Measurements from ENCODE around the gene TMEM116.

The TMEM116 gene

DNA sequence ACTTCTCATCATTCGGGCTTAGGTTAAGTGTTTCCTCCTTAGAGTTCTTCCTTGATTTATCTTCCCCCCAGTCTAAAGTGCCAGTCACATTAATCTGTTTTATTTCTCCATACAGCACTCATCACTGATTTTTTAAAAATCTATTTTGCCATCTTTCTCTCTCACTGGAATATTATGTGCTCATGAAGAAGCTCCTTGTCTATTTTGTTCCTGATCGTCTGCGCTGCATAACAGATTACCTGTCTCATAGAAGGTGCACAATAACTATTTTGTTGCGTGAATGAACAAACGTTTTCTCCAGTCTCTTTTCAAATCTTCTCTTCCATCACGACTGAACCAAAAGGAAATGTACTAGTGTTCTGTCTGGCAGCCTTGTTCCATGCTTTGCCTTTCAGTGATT is 3.0 kb upstream of the TMEM116 start:
- TF ChIP-seq CTCF (IDR thresholded peaks at IDR 0.05): no peak

- no peak; the same call in 1 of the 2 replicates for TF ChIP-seq CTCF (IDR thresholded peaks at IDR 0.05)
Observed at GRCh38 chr12:112013601-112014402, 837 bp upstream of the TMEM116 start.

DNA sequence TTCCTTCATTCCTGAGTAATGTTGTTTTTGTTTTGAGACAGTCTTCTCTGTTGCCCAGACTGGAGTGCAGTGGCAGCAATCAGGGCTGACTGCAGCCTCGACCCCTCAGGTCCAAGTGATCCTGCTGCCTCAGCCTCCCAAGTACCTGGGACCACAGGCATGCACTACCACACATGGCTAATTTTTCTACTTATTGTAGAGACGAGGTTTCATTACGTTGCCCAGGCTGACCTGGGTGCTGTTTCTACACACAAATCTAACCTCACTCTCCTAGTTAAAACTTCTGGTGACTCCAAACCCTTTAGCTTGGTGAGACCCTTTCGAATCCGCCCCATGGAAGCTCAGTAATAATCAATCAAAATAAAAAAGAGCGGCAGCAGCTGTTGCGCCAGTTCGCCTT is 1.3 kb downstream of the TMEM116 start:
- TF ChIP-seq CTCF (IDR thresholded peaks at IDR 0.05): no peak

DNA sequence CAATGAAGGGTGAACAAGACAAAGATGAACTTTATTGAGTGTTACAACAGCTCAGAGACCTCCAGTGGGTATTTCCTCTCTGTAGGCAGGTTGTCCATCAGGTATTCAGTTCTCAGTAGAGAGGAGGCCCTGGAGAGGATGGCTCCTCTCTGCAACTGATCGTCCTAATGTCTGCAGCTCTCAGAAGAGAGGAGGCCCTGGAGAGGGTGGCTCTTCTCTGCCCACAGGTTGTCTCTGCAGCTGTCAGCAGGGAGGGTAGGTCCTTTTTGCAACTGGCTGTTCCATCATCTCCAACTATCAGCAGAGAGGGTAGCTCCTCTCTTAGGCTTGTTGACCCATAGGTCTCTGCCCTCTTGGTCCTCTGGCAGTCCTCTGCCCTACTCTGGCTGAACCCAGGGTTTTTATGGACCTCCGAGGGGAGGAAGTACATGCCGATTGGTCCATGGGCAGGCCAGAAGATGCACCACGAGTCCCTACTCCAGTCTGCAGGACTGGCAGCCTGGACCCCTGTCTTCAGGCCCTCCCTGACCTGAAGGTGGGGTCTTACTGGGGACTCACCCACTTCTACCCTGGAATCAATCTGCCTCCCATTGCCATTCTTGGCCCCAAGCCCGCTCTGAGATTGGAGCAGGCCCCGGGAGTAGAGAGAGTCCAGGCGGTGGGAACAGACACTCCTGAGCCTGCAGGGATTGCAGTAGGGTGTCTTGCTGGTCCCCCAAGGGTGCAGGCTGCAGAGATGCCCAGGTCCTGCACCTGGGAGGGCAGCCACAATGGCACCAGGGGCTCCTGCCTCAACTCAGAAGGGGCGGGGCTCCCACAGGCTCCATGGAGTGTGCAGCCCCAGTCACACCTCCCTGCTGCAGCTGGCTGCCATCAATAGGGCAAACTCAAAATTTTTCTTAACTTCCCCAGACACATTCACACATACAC is 2.3 kb downstream of the TMEM116 start:
- TF ChIP-seq CTCF (IDR thresholded peaks at IDR 0.05): no peak

DNA sequence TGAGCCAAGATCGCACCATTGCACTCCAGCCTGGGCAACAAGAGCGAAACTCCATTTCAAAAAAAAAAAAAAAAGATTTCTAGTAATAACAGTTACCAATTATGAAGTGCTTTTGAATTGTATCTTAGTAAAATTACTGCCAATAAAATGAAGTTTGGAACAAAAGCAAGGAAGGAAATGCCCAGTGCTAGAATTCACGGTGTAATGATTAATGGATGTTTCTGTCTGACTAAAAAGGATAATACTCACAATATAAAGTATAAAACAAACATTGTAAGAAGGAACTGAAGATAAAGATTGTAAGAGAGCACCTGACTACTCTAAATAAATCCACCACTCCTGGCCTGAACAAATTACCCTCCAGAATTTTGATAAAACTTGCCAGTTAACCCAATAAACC is 4.0 kb downstream of the TMEM116 start:
- TF ChIP-seq CTCF (IDR thresholded peaks at IDR 0.05): no peak

DNA sequence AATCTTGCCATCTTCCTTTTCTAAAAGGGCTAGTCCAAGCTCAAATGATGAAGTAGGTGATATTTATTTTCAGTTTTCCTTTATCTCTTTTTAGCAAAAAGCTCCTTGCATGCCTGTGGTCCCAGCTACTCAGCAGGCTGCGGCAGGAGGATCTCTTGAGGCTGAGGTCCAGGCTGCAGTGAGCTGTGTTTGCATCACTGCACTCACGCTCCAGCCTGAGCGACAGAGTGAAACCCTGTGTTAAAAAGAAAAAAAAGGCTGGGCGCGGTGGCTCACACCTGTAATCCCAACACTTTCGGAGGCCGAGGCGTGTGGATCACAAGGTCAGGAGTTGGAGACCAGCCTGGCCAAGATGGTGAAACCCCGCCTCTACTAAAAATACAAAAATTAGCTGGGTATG is 5.0 kb downstream of the TMEM116 start:
- no peak for TF ChIP-seq CTCF (IDR thresholded peaks at IDR 0.05)

DNA sequence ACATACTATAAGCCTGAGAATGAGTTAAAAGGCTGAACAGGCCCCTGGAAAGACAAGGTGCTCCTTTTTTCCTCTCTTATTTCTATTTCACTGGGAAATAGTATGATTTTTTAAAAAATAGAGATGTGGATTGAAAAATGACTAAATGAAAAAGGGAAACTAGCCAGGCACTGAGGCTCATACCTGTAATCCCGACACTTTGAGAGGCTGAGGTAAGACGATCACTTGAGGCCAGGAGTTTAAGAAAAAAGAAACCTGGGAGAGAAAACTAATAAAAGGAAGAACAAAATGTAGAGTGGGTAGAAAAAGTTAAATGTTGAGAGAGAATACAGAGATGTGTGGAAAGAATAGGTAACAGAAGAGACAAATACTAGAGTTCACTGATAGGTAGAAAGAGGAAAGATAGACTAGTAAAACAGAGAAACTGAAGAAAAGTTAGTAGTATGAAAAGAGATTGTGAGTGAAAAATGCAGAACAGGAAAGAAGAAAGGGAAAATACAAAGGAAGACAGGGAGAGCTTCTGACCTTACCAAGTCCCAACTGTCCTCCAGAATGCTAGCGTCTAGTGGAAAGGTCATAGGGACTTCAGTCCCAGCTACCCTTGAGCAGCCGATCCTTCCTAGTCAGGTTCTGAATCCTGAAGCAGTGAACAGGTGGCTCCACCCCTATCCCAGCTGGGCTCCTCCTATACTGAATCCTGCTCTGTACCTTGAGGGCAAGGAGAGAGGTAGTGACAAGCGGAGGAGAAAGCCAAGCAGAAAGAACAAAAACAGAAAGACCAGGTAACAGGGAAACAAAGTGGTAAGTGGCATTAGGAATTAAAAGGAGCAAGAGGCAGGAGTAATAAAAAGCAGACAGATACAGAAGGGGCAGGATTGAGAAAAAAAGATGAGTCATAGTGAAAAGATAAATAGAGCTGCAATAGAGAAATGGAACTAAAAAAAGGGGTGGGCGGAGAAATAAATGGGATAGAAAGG is 7.3 kb downstream of the TMEM116 start:
- no peak for TF ChIP-seq CTCF (IDR thresholded peaks at IDR 0.05)
